K562 (cell line): ENCODE data around the gene FUZ. TPM values are rescaled to one million over a fixed set of nuclear protein-coding genes. Genes with fewer than 3 reads are reported as not detected.

Experiments used
- ATAC-seq: fragments of 200-7000 bp; cut with Tn5 transposase; 3 replicates; pipeline ENCODE4 v1.9.1; 2020; ENCODE audit warnings: moderate library complexity
- BruUV-seq: library from RNA; stranded (reverse); fragments of 400-500 nt; replicated peaks from 2 replicates; lab custom pipeline; 2021; lab: Mats Ljungman, UMichigan
- CTCF ChIA-PET: fragments of 300-600 bp; formaldehyde crosslinking; extraction: SDS; loops from one replicate; lab custom pipeline; 2021; ENCODE audit warnings: low intra/inter-chr PET ratio; lab: Yijun Ruan, JAX
- POLR2A ChIA-PET: fragments of 300-600, 350-650 bp; sonication (Branson Sonifier 250); formaldehyde crosslinking; extraction: SDS; loops from one replicate; lab custom pipeline; 2021; ENCODE audit warnings: antibody characterized with exemption, inconsistent platforms; lab: Yijun Ruan, JAX
- DNase-seq, 4 experiments: peaks; one replicate each; pipeline versions ENCODE4 v3.0.0 to v3.0.0-alpha.2; 2011 to 2018; ENCODE audit warnings: low spot score in 3 of 4, mixed read lengths in 3 of 4; ENCODE audit errors: extremely low read depth in 1 of 4
- FAIRE-seq: peaks from 2 replicates; lab custom pipeline; 2011; peaks lifted over from hg19 to GRCh38; lab: Jason Lieb, UNC
- H2AFZ ChIP-seq: 2 replicates; pipeline ENCODE4 v1.6.0; 2011; ENCODE audit warnings: low read depth, low read length, control low read depth, inconsistent platforms
- H3K27ac ChIP-seq: fragments of 200-600 bp; 3 replicates; pipeline ENCODE4 v1.8.0; 2011; ENCODE audit warnings: low read depth, mild to moderate bottlenecking, control low read depth, inconsistent platforms, low read length, moderate library complexity, mixed read lengths; ENCODE audit errors: extremely low read depth
- H3K27me3 ChIP-seq, 2 experiments: fragments of 300-600 bp in 1 of 2; 2 replicates in 1 of 2; 3 replicates in 1 of 2; pipeline versions ENCODE4 v1.6.0 to v1.8.0; 2011; ENCODE audit warnings: inconsistent platforms in 2 of 2, low read length in 2 of 2, mild to moderate bottlenecking in 1 of 2, mixed read lengths in 1 of 2, moderate library complexity in 1 of 2; ENCODE audit not compliant: control insufficient read depth in 2 of 2, insufficient read depth in 2 of 2
- H3K36me3 ChIP-seq: fragments of 300-600 bp; 3 replicates; pipeline ENCODE4 v1.8.0; 2011; ENCODE audit warnings: mild to moderate bottlenecking, low read length, inconsistent platforms; ENCODE audit not compliant: control insufficient read depth, insufficient read depth
- H3K4me1 ChIP-seq, 2 experiments: fragments of 200-600 bp in 1 of 2; replicated peaks in 1 of 2; 2 replicates in 1 of 2; 3 replicates in 1 of 2; pipeline versions ENCODE4 v1.5.1 to v1.8.0; 2011; ENCODE audit warnings: inconsistent platforms in 2 of 2, low read length in 2 of 2, mild to moderate bottlenecking in 1 of 2, mixed read lengths in 1 of 2, moderate library complexity in 1 of 2; ENCODE audit not compliant: control insufficient read depth in 2 of 2, insufficient read depth in 2 of 2
- H3K4me2 ChIP-seq: 2 replicates; pipeline ENCODE4 v1.6.1; 2011; ENCODE audit warnings: low read length, control low read depth, inconsistent platforms, mixed read lengths; ENCODE audit not compliant: insufficient read depth
- H3K4me3 ChIP-seq: fragments of 200-600 bp; sonication (generic), shearing (Covaris generic); 2 replicates; pipeline ENCODE4 v1.5.1; 2016; ENCODE audit warnings: control low read depth, inconsistent platforms
- H3K79me2 ChIP-seq: fragments of 200-600 bp; 3 replicates; pipeline ENCODE4 v1.8.0; 2011; ENCODE audit warnings: low read length, inconsistent platforms; ENCODE audit not compliant: control insufficient read depth, insufficient read depth
- H3K9ac ChIP-seq, 2 experiments: 2 replicates each; pipeline versions ENCODE4 v1.6.0 to v1.6.1; 2011; ENCODE audit warnings: low read depth in 2 of 2, low read length in 2 of 2, control low read depth in 1 of 2, inconsistent platforms in 1 of 2, mild to moderate bottlenecking in 1 of 2, mixed read lengths in 1 of 2; ENCODE audit not compliant: insufficient read depth in 1 of 2
- H3K9me1 ChIP-seq: one replicate; pipeline ENCODE4 v1.6.0; 2011; ENCODE audit warnings: inconsistent platforms, mild to moderate bottlenecking, low read length, moderate library complexity; ENCODE audit not compliant: control insufficient read depth, insufficient read depth
- H3K9me3 ChIP-seq: replicated peaks from 2 replicates; pipeline ENCODE4 v1.5.1; 2011; ENCODE audit warnings: low read depth, low read length, inconsistent platforms; ENCODE audit not compliant: control insufficient read depth, insufficient read depth
- H4K20me1 ChIP-seq: replicated peaks from 2 replicates; pipeline ENCODE4 v1.6.1; 2011; ENCODE audit warnings: low read length, inconsistent platforms, mixed read lengths; ENCODE audit not compliant: control insufficient read depth, insufficient read depth
- HCFC1 ChIP-seq: IDR thresholded peaks from 2 replicates; pipeline ENCODE4 v1.6.1; 2012; ENCODE audit warnings: low read depth, low read length, improper control_type of control experiment
- ZFX ChIP-seq: sonication (generic); formaldehyde crosslinking; IDR thresholded peaks from 2 replicates; pipeline ENCODE4 v1.8.0; 2022; ENCODE audit warnings: mild to moderate bottlenecking, missing genetic modification reagents, moderate library complexity
- ZNF143 ChIP-seq: sonication (generic); formaldehyde crosslinking; IDR thresholded peaks from 2 replicates; pipeline ENCODE4 v1.9.0; 2022; ENCODE audit warnings: mild to moderate bottlenecking, missing genetic modification reagents
- ZNF511 ChIP-seq: sonication (generic); formaldehyde crosslinking; IDR thresholded peaks from 2 replicates; pipeline ENCODE4 v1.8.0; 2022; ENCODE audit warnings: mild to moderate bottlenecking, missing genetic modification reagents
- WGBS: fragments of 100-300 bp; shearing (Covaris generic); methylation state at CpG from one replicate; pipeline ENCODE4 v1.1.6; 2016; ENCODE audit warnings: low coverage, mixed read lengths; ENCODE audit not compliant: insufficient coverage; ENCODE audit errors: missing lambda C conversion rate; 5-methylcytosine and 5-hydroxymethylcytosine counted together
- in situ Hi-C: fragments of 300-500 bp; cut with MboI; formaldehyde crosslinking; loops from 4 replicates; pipeline ENCODE4 v1.15.0; 2018; ENCODE audit warnings: inconsistent platforms, mixed read lengths
- intact Hi-C: fragments of 100-400 bp; cut with micrococcal nuclease; formaldehyde crosslinking; loops from 2 replicates; pipeline ENCODE4 v1.14.2; 2022
- polyA plus RNA-seq, 8 experiments: library from polyadenylated mRNA; depleted of rRNA in 4 of 8; stranded (reverse) in 5 of 8; unstranded in 3 of 8; fragments of >200 nt; fragmentation: Nextera tagmentation in 2 of 8; fragmentation: Illumina TruSeq in 1 of 8; extraction: Ambion mirVana in 2 of 8; extraction: Trizol in 1 of 8; gene quantifications; 2 replicates each; pipeline versions ENCODE4 v1.2.1 to v1.2.3, GENCODE V29; 2011 to 2014; ENCODE audit warnings: inconsistent platforms in 1 of 8, missing spikeins in 1 of 8
- total RNA-seq, 7 experiments: library from RNA; depleted of rRNA in 6 of 7; stranded (reverse); fragments of >200 nt in 6 of 7; fragmentation: Illumina TruSeq in 2 of 7; extraction: Trizol in 2 of 7; gene quantifications; 2 replicates each; pipeline versions ENCODE4 v1.2.1 to v1.2.3, GENCODE V29; 2011 to 2021; ENCODE audit warnings: low replicate concordance in 1 of 7
- TF ChIP-seq, protein P1 (sequence below): conservative IDR thresholded peaks from 2 replicates; pipeline ENCODE4 v1.6.1; 2011; ENCODE audit warnings: low read depth, mild to moderate bottlenecking, low read length; ENCODE audit not compliant: control insufficient read depth

Gene FUZ
- total and polyA plus RNA-seq, 9 of the 15 experiments (the other 6 are each of a cell fraction or from before 2014, with no cell fraction given) = 0.17 to 7.6 (median 3.6) TPM; not detected in 1

GRCh38 chr19:49811328-49811727, 1.8 kb downstream of the FUZ start:
- peak; percentile 70 for TF ChIP-seq HCFC1
- TF ChIP-seq ZNF511 (CRISPR knock-in tag) = no peak
- 0 out of 2 replicates have a peak, but pooled peaks have one; percentile 15 for TF ChIP-seq ZFX
- TF ChIP-seq, protein P1, sequence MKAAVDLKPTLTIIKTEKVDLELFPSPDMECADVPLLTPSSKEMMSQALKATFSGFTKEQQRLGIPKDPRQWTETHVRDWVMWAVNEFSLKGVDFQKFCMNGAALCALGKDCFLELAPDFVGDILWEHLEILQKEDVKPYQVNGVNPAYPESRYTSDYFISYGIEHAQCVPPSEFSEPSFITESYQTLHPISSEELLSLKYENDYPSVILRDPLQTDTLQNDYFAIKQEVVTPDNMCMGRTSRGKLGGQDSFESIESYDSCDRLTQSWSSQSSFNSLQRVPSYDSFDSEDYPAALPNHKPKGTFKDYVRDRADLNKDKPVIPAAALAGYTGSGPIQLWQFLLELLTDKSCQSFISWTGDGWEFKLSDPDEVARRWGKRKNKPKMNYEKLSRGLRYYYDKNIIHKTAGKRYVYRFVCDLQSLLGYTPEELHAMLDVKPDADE = no peak
- TF ChIP-seq ZNF143 = peak; percentile 66; the same call in 1 of the 2 replicates
- Histone ChIP-seq H3K9ac (no peak overlapping the region; a peak in 1 of 4 replicates), H4K20me1 (no peaks in the 10 kb centered on the region; the same call in 1 of the 2 replicates), H3K9me3 (no peaks in the 10 kb centered on the region), H3K9me1 (no peaks in the 10 kb centered on the region), H3K4me1 (peaks cover 25 to 48% of the 10 kb centered on the region in 2 experiments), H3K4me3 (no peak overlapping the region), H2AFZ (no peak overlapping the region), H3K27me3 (no peaks in the 10 kb centered on the region), H3K36me3 (peaks cover 18% of the 10 kb centered on the region; the same call in 2 of the 3 replicates), H3K27ac (no peak overlapping the region), H3K4me2 (no peak overlapping the region), H3K79me2 (no peaks in the 10 kb centered on the region)
- in situ Hi-C loops = no loop called here
- no peak for FAIRE-seq
- ChIA-PET POLR2A (interaction anchor here (2.4 kb wide), 1 partner anchor 8 kb away, joined by 9 read pairs; no protein-coding TSS in a partner anchor), CTCF (no interaction called here)
- BruUV-seq = no TSS peak
- 76% methylated on average over 6 of the region's 6 CpGs for WGBS
- ATAC-seq = no peak
- intact Hi-C loops = no loop called here
- no peak for DNase-seq
